K562 (cell line): Measurements from ENCODE around the gene CCDC136. TPM values are rescaled to one million over a fixed set of nuclear protein-coding genes. Genes with fewer than 3 reads are reported as not detected.

Experiments
- CBFA2T2 ChIP-seq: fragments of 450-650 bp; conservative IDR thresholded peaks from 2 replicates; pipeline ENCODE4 v1.6.1; 2017; ENCODE audit warnings: mild to moderate bottlenecking
- CBX1 ChIP-seq: sonication (generic); IDR thresholded peaks from 2 replicates; pipeline ENCODE4 v1.6.1; 2016; ENCODE audit warnings: antibody characterized with exemption, low read depth, mild to moderate bottlenecking
- ERF ChIP-seq: fragments of 450-650 bp; formaldehyde crosslinking; IDR thresholded peaks from 2 replicates; pipeline ENCODE4 v1.4.0; 2020; ENCODE audit warnings: mild to moderate bottlenecking, mixed read lengths
- ETS2 ChIP-seq: IDR thresholded peaks from 2 replicates; pipeline ENCODE4 v1.6.1; 2016; ENCODE audit warnings: borderline replicate concordance, missing genetic modification characterization, mild to moderate bottlenecking, moderate library complexity, missing compliant biosample characterization; ENCODE audit not compliant: poor library complexity, severe bottlenecking
- IFI16 ChIP-seq: fragments of 250-450 bp; sonication (Bioruptor Pico); IDR thresholded peaks from 2 replicates; pipeline ENCODE4 v2.1.2; 2022; ENCODE audit warnings: mild to moderate bottlenecking, inconsistent platforms
- MTA1 ChIP-seq: fragments of 450-650 bp; IDR thresholded peaks from 2 replicates; pipeline ENCODE4 v1.6.1; 2017; ENCODE audit warnings: borderline replicate concordance
- NONO ChIP-seq, 2 experiments: fragments of 200-400 bp in 1 of 2; fragments of 450-650 bp in 1 of 2; formaldehyde crosslinking in 1 of 2; IDR thresholded peaks; 2 replicates each; pipeline ENCODE4 v1.6.1; 2017; ENCODE audit warnings: low read depth in 2 of 2, mild to moderate bottlenecking in 2 of 2, moderate library complexity in 2 of 2, low read length in 1 of 2
- RBFOX2 ChIP-seq: fragments of 200-400 bp; formaldehyde crosslinking; IDR thresholded peaks from 2 replicates; pipeline ENCODE4 v1.6.1; 2017; ENCODE audit warnings: low read depth, mild to moderate bottlenecking, low read length, moderate library complexity
- RBM14 ChIP-seq: fragments of 200-400 bp; formaldehyde crosslinking; IDR thresholded peaks from 2 replicates; pipeline ENCODE4 v1.6.1; 2018; ENCODE audit warnings: low read depth, mild to moderate bottlenecking, low read length, moderate library complexity, borderline replicate concordance; ENCODE audit not compliant: insufficient read depth
- U2AF1 ChIP-seq: fragments of 200-400 bp; formaldehyde crosslinking; optimal IDR thresholded peaks from 2 replicates; pipeline ENCODE3; 2017; ENCODE audit warnings: mild to moderate bottlenecking, low read depth, low read length, moderate library complexity
- ZFPM2 ChIP-seq: fragments of 250-450 bp; sonication (Bioruptor Pico); IDR thresholded peaks from 2 replicates; pipeline ENCODE4 v1.5.1; 2022; ENCODE audit warnings: mild to moderate bottlenecking
- polyA plus RNA-seq, 8 experiments: library from polyadenylated mRNA; depleted of rRNA in 4 of 8; stranded (reverse) in 5 of 8; unstranded in 3 of 8; fragments of >200 nt; fragmentation: Nextera tagmentation in 2 of 8; fragmentation: Illumina TruSeq in 1 of 8; extraction: Ambion mirVana in 2 of 8; extraction: Trizol in 1 of 8; gene quantifications; 2 replicates each; pipeline versions ENCODE4 v1.2.1 to v1.2.3, GENCODE V29; 2011 to 2014; ENCODE audit warnings: inconsistent platforms in 1 of 8, missing spikeins in 1 of 8
- total RNA-seq, 7 experiments: library from RNA; depleted of rRNA in 6 of 7; stranded (reverse); fragments of >200 nt in 6 of 7; fragmentation: Illumina TruSeq in 2 of 7; extraction: Trizol in 2 of 7; gene quantifications; 2 replicates each; pipeline versions ENCODE4 v1.2.1 to v1.2.3, GENCODE V29; 2011 to 2021; ENCODE audit warnings: low replicate concordance in 1 of 7
- TF ChIP-seq, protein P1 (sequence below): fragments of 450-650 bp; IDR thresholded peaks from one replicate; pipeline ENCODE4 v1.6.1; 2018; ENCODE audit warnings: mild to moderate bottlenecking, moderate library complexity; ENCODE audit not compliant: partially characterized antibody
- TF ChIP-seq, protein P2 (sequence below): sonication (generic); formaldehyde crosslinking; IDR thresholded peaks from 2 replicates; pipeline ENCODE4 v1.8.0; 2022; ENCODE audit warnings: missing genetic modification reagents, mild to moderate bottlenecking, borderline replicate concordance
- TF ChIP-seq, protein P3 (sequence below): fragments of 250-450 bp; sonication (Bioruptor Pico); IDR thresholded peaks from 2 replicates; pipeline ENCODE4 v1.4.0; 2020; ENCODE audit warnings: mild to moderate bottlenecking, moderate library complexity
- TF ChIP-seq, protein P4 (sequence below): fragments of 450-650 bp; IDR thresholded peaks from 2 replicates; pipeline ENCODE4 v1.6.1; 2016; ENCODE audit warnings: borderline replicate concordance
- TF ChIP-seq, protein P5 (sequence below): fragments of 450-650 bp; IDR thresholded peaks from 2 replicates; pipeline ENCODE4 v1.6.1; 2014; ENCODE audit warnings: low read depth, mild to moderate bottlenecking, moderate library complexity, borderline replicate concordance

CCDC136 gene
- total and polyA plus RNA-seq, 9 of the 15 experiments (the other 6 are each of a cell fraction or from before 2014, with no cell fraction given): 2.4 to 40.8 (median 26.5) TPM

DNA sequence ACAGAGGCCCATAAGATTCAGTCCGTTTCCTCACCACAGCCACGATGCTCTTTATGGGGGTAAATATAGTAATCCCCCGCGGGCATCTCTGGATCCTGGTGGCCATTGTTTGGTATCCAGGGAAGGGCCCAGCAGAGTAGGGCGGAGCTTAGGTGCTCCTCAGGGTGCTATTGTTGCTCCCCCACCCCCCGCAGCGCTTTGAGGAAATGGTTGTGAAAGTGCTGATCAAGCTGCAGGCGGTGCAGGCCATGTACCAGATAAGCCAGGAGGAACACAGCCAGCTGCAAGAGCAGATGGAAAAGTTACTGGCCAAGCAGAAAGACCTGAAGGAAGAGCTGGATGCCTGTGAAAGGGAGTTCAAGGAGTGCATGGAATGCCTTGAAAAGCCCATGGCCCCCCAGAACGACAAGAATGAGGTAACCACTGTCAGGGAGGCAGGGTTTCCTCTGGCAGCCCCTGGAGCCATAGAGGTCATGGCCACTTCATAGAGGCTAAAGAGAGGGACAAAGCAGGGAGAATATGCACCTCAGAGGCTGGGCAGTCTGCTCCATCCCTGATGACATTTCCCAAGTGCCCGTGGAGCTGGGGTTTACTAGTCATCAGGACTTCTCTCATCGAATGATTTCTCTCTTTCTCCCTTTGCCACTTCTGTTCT lies 20.9 kb downstream of the CCDC136 start (continued):
- TF ChIP-seq, protein P1, sequence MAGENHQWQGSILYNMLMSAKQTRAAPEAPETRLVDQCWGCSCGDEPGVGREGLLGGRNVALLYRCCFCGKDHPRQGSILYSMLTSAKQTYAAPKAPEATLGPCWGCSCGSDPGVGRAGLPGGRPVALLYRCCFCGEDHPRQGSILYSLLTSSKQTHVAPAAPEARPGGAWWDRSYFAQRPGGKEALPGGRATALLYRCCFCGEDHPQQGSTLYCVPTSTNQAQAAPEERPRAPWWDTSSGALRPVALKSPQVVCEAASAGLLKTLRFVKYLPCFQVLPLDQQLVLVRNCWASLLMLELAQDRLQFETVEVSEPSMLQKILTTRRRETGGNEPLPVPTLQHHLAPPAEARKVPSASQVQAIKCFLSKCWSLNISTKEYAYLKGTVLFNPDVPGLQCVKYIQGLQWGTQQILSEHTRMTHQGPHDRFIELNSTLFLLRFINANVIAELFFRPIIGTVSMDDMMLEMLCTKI: no peak
- TF ChIP-seq ETS2 (no peak), RBM14 (no peak), NONO (IDR thresholded peaks at IDR 0.05; ENCODE audit: low read depth in 2 of 2, low read length in 1 of 2) (0 out of 4 replicates have a peak, but pooled peaks of 1 of the 2 experiments have one; percentile 41), CBX1 (no peak), CBFA2T2 (peak; percentile 92), IFI16 (CRISPR knock-in tag) (no peak), ZFPM2 (CRISPR knock-in tag) (no peak), RBFOX2 (no peak), MTA1 (no peak), ERF (no peak), U2AF1 (no peak)
- TF ChIP-seq, protein P2, sequence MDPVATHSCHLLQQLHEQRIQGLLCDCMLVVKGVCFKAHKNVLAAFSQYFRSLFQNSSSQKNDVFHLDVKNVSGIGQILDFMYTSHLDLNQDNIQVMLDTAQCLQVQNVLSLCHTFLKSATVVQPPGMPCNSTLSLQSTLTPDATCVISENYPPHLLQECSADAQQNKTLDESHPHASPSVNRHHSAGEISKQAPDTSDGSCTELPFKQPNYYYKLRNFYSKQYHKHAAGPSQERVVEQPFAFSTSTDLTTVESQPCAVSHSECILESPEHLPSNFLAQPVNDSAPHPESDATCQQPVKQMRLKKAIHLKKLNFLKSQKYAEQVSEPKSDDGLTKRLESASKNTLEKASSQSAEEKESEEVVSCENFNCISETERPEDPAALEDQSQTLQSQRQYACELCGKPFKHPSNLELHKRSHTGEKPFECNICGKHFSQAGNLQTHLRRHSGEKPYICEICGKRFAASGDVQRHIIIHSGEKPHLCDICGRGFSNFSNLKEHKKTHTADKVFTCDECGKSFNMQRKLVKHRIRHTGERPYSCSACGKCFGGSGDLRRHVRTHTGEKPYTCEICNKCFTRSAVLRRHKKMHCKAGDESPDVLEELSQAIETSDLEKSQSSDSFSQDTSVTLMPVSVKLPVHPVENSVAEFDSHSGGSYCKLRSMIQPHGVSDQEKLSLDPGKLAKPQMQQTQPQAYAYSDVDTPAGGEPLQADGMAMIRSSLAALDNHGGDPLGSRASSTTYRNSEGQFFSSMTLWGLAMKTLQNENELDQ (CRISPR knock-in tag): no peak
- TF ChIP-seq, protein P3, sequence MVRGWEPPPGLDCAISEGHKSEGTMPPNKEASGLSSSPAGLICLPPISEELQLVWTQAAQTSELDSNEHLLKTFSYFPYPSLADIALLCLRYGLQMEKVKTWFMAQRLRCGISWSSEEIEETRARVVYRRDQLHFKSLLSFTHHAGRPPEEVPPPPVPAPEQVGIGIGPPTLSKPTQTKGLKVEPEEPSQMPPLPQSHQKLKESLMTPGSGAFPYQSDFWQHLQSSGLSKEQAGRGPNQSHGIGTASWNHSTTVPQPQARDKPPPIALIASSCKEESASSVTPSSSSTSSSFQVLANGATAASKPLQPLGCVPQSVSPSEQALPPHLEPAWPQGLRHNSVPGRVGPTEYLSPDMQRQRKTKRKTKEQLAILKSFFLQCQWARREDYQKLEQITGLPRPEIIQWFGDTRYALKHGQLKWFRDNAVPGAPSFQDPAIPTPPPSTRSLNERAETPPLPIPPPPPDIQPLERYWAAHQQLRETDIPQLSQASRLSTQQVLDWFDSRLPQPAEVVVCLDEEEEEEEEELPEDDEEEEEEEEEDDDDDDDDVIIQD: no peak
- TF ChIP-seq, protein P4, sequence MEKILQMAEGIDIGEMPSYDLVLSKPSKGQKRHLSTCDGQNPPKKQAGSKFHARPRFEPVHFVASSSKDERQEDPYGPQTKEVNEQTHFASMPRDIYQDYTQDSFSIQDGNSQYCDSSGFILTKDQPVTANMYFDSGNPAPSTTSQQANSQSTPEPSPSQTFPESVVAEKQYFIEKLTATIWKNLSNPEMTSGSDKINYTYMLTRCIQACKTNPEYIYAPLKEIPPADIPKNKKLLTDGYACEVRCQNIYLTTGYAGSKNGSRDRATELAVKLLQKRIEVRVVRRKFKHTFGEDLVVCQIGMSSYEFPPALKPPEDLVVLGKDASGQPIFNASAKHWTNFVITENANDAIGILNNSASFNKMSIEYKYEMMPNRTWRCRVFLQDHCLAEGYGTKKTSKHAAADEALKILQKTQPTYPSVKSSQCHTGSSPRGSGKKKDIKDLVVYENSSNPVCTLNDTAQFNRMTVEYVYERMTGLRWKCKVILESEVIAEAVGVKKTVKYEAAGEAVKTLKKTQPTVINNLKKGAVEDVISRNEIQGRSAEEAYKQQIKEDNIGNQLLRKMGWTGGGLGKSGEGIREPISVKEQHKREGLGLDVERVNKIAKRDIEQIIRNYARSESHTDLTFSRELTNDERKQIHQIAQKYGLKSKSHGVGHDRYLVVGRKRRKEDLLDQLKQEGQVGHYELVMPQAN: no peak
- TF ChIP-seq, protein P5, sequence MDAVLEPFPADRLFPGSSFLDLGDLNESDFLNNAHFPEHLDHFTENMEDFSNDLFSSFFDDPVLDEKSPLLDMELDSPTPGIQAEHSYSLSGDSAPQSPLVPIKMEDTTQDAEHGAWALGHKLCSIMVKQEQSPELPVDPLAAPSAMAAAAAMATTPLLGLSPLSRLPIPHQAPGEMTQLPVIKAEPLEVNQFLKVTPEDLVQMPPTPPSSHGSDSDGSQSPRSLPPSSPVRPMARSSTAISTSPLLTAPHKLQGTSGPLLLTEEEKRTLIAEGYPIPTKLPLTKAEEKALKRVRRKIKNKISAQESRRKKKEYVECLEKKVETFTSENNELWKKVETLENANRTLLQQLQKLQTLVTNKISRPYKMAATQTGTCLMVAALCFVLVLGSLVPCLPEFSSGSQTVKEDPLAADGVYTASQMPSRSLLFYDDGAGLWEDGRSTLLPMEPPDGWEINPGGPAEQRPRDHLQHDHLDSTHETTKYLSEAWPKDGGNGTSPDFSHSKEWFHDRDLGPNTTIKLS: no peak
